Heart left ventricle (tissue), 13 donors: ENCODE measurements around the gene CDH13.

Experiments
- CTCF ChIP-seq, 12 donors: fragments of 200-600 bp; sonication (generic) in 4 of 12; IDR thresholded peaks; one replicate each; pipeline versions ENCODE4 v1.5.0 to v1.8.0; 2018 to 2022; ENCODE audit warnings: antibody characterized with exemption in 12 of 12, mild to moderate bottlenecking in 5 of 12
- POLR2A ChIP-seq, 2 donors: fragments of 450-650 bp; IDR thresholded peaks; one replicate each; pipeline ENCODE4 v1.6.1; 2017; ENCODE audit warnings: antibody characterized with exemption in 2 of 2, mild to moderate bottlenecking in 2 of 2, moderate library complexity in 2 of 2
- donor health status: ischemic (EF 13 %, LVEDD 7.1; RV severe dilation, severe dysfunction).
- donor health status: DM: no; HTN: yes; CAD: no.
- donor health status: DM: no; HTN: no; CAD: no.
- donor health status: ischemic (EF 25% LVEDD 6.9; RV normal size, moderate dysfunction).
- donor health status: ischemic (EF 25% LVEDD 5.7; RV mildly dilated, moderate dysfunction).
- donor health status: ischemic (EF 35%, LVEDD 5.7; RV mildly dilated, moderate dysfunction).
- donor health status: nonischemic (EF 11% LVEDD 7.7; RV severe dilation, severe dysfunction).
- donor health status: DM: yes; HTN: yes; CAD: no.
- donor health status: PGD.
- donor health status: ischemic (EF 29% LVEDD 5.4; RV normal size, mild dysfunction).
- donor health status: nonischemic (EF 23%, LVEDD 6.1; RV moderate dilation, normal function).

GRCh38 chr16:82667437-82667836 lies 40.7 kb downstream of the CDH13 start:
- TF ChIP-seq CTCF (IDR thresholded peaks at IDR 0.05) (no peak), POLR2A (IDR thresholded peaks at IDR 0.05) (no peak)
